Endothelial cell of umbilical vein (primary cell): Measurements from ENCODE around the gene HS3ST3B1. TPM values are rescaled to one million over a fixed set of nuclear protein-coding genes. Genes with fewer than 3 reads are reported as not detected.

Source experiments
- BruUV-seq: library from RNA; stranded (reverse); fragments of 400-500 nt; replicated peaks from 2 replicates; lab custom pipeline; 2021; lab: Mats Ljungman, UMichigan
- CTCF ChIA-PET: fragments of 300-600, 350-600 bp; sonication (Branson Sonifier 250); formaldehyde crosslinking; loops from one replicate; lab custom pipeline; 2021; ENCODE audit warnings: antibody characterized with exemption, inconsistent platforms; lab: Charles Lee
- POLR2A ChIA-PET: fragments of 300-600, 350-600 bp; sonication (Branson Sonifier 250); formaldehyde crosslinking; loops from one replicate; lab custom pipeline; 2021; ENCODE audit warnings: antibody characterized with exemption, inconsistent platforms; lab: Charles Lee
- DNase-seq: peaks from one replicate; pipeline ENCODE4 v3.0.0-alpha.2; 2011; ENCODE audit warnings: low read depth, low spot score
- FAIRE-seq: peaks from 2 replicates; lab custom pipeline; 2011; peaks lifted over from hg19 to GRCh38; lab: Jason Lieb, UNC
- H2AFZ ChIP-seq: 2 replicates; pipeline ENCODE4 v1.6.0; 2012; ENCODE audit warnings: low read depth, low read length, control low read depth, inconsistent platforms
- H3K27ac ChIP-seq: 2 replicates; pipeline ENCODE4 v1.5.1; 2011; ENCODE audit warnings: low read depth, mild to moderate bottlenecking, control low read depth, low read length, moderate library complexity; ENCODE audit not compliant: insufficient read depth
- H3K27me3 ChIP-seq, 2 experiments: 2 replicates each; pipeline versions ENCODE4 v1.6.0 to v1.6.1; 2011; ENCODE audit warnings: low read length in 2 of 2, mixed read lengths in 1 of 2; ENCODE audit not compliant: control insufficient read depth in 2 of 2, insufficient read depth in 2 of 2
- H3K36me3 ChIP-seq, 2 experiments: 2 replicates in 1 of 2; 3 replicates in 1 of 2; pipeline ENCODE4 v1.5.1; 2011; ENCODE audit warnings: low read length in 2 of 2, mild to moderate bottlenecking in 1 of 2, moderate library complexity in 1 of 2; ENCODE audit not compliant: control insufficient read depth in 2 of 2, insufficient read depth in 2 of 2; ENCODE audit errors: extremely low read depth in 1 of 2
- H3K4me1 ChIP-seq: 3 replicates; pipeline ENCODE4 v1.5.1; 2011; ENCODE audit warnings: mild to moderate bottlenecking, low read length; ENCODE audit not compliant: control insufficient read depth, insufficient read depth; ENCODE audit errors: extremely low read depth
- H3K4me2 ChIP-seq: 2 replicates; pipeline ENCODE4 v1.6.1; 2011; ENCODE audit warnings: low read length, control low read depth, mixed read lengths; ENCODE audit not compliant: insufficient read depth
- H3K4me3 ChIP-seq, 3 experiments: fragments of 200-600 bp in 1 of 3; sonication (generic), shearing (Covaris generic) in 1 of 3; replicated peaks in 1 of 3; 2 replicates each; pipeline ENCODE4 v1.5.1; 2011 to 2016; ENCODE audit warnings: control low read depth in 3 of 3, low read length in 3 of 3, mild to moderate bottlenecking in 2 of 3, inconsistent platforms in 1 of 3, low read depth in 1 of 3, moderate library complexity in 1 of 3; ENCODE audit not compliant: insufficient read depth in 1 of 3
- H3K79me2 ChIP-seq: 2 replicates; pipeline ENCODE4 v1.6.0; 2012; ENCODE audit warnings: low read length, inconsistent platforms; ENCODE audit not compliant: control insufficient read depth, insufficient read depth
- H3K9ac ChIP-seq: replicated peaks from 2 replicates; pipeline ENCODE3; 2011; ENCODE audit warnings: low read length, control low read depth; ENCODE audit not compliant: insufficient read depth; ENCODE audit errors: extremely low read depth
- H3K9me1 ChIP-seq: replicated peaks from 3 replicates; pipeline ENCODE4 v1.6.0; 2011; ENCODE audit warnings: mild to moderate bottlenecking, low read length; ENCODE audit not compliant: control insufficient read depth, insufficient read depth; ENCODE audit errors: extremely low read depth
- H3K9me3 ChIP-seq: replicated peaks from 2 replicates; pipeline ENCODE4 v1.5.1; 2012; ENCODE audit warnings: low read length, inconsistent platforms; ENCODE audit not compliant: control insufficient read depth, insufficient read depth
- H4K20me1 ChIP-seq: replicated peaks from 2 replicates; pipeline ENCODE3; 2011; ENCODE audit warnings: mild to moderate bottlenecking, low read length; ENCODE audit not compliant: control insufficient read depth, insufficient read depth; ENCODE audit errors: extremely low read depth
- EZH2 ChIP-seq: IDR thresholded peaks from 2 replicates; pipeline ENCODE4 v1.6.1; 2012; ENCODE audit warnings: borderline replicate concordance, low read depth, mild to moderate bottlenecking, moderate library complexity, low read length, inconsistent platforms; ENCODE audit not compliant: severe bottlenecking
- GATA2 ChIP-seq: IDR thresholded peaks from 2 replicates; pipeline ENCODE4 v1.7.0; 2011; ENCODE audit warnings: low read depth, mild to moderate bottlenecking, moderate library complexity, mixed read lengths, low read length; ENCODE audit not compliant: insufficient read length, insufficient read depth
- MYC ChIP-seq: IDR thresholded peaks from one replicate; pipeline ENCODE4 v1.6.1; 2011; ENCODE audit warnings: mild to moderate bottlenecking, low read depth, low read length
- POLR2A ChIP-seq: IDR thresholded peaks from 2 replicates; pipeline ENCODE4 v1.6.1; 2012; ENCODE audit warnings: low read depth, mild to moderate bottlenecking, control low read depth, low read length
- dilution Hi-C: fragments of 300-500 bp; cut with MboI; formaldehyde crosslinking; loops from one replicate; pipeline ENCODE4 v1.15.0; 2019; ENCODE audit warnings: low sequenced_read_pairs; ENCODE audit not compliant: extremely low pct_ligation_motif_present
- intact Hi-C: fragments of 100-400 bp; cut with micrococcal nuclease; formaldehyde crosslinking; loops from one replicate; pipeline ENCODE4 v1.10.0; 2022
- polyA plus RNA-seq, 4 experiments: library from polyadenylated mRNA; depleted of rRNA in 3 of 4; stranded (reverse) in 3 of 4; unstranded in 1 of 4; fragments of >200 nt; gene quantifications; 2 replicates each; pipeline versions ENCODE4 v1.2.1 to v1.2.3, GENCODE V29; 2011 to 2012; ENCODE audit warnings: missing spikeins in 1 of 4
- total RNA-seq: library from RNA; stranded (reverse); gene quantifications from 2 replicates; pipeline ENCODE4 v1.2.3, GENCODE V29; 2021
- TF ChIP-seq, protein P1 (sequence below), 2 donors: IDR thresholded peaks; 1 replicate in 1 of 2; 2 replicates in 1 of 2; pipeline ENCODE4 v1.5.1; 2011; ENCODE audit warnings: low read length in 2 of 2, mild to moderate bottlenecking in 2 of 2, moderate library complexity in 2 of 2, control low read depth in 1 of 2, inconsistent platforms in 1 of 2, low read depth in 1 of 2; ENCODE audit not compliant: insufficient read depth in 1 of 2; ENCODE audit errors: extremely low read depth in 1 of 2
- TF ChIP-seq, protein P2 (sequence below): IDR thresholded peaks from 2 replicates; pipeline ENCODE4 v1.6.1; 2011; ENCODE audit not compliant: insufficient read depth, insufficient read length

The HS3ST3B1 gene
- total and polyA plus RNA-seq, 2 donors (not counting 3 experiments of a cell fraction or from before 2014, with no cell fraction given), result not detected

DNA sequence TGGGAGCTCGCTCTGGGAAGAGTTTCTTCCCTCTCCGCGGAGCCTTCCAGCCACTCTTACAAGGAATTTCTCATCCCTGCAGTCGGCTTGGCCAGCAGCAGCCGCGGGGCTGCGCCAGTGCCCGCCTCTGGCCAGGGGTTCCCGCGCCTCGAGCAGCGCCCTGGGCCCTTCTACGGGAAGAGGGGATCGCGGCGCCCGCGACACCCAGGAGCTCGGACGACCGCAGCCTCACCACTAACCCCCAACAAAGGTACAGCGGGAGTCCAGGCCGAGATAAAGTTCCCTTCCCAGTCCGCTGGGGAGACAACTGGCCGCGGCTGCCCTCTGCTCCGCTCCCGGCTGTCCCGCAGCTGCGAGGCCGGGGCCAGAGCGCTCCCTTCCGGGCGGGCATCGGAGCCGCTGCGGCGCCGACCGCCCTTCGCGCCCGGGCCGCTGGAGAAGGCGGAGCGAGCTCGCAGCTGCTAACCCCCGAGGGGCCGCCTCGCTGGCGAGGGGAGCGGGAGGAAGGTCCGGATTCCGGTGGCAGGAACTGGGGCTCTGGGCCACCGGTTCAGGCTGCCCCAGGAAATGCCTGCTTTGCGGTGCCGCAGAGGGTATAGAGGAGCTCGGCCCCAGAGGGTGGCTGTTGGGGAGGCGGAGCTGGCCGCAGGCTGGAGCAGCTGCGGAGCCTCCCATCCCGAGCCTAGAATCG lies 3.6 kb upstream of the HS3ST3B1 start:
- H2AFZ ChIP-seq, result peak overlapping the region; percentile 49
- no peak for TF ChIP-seq POLR2A
- TF ChIP-seq, protein P1, sequence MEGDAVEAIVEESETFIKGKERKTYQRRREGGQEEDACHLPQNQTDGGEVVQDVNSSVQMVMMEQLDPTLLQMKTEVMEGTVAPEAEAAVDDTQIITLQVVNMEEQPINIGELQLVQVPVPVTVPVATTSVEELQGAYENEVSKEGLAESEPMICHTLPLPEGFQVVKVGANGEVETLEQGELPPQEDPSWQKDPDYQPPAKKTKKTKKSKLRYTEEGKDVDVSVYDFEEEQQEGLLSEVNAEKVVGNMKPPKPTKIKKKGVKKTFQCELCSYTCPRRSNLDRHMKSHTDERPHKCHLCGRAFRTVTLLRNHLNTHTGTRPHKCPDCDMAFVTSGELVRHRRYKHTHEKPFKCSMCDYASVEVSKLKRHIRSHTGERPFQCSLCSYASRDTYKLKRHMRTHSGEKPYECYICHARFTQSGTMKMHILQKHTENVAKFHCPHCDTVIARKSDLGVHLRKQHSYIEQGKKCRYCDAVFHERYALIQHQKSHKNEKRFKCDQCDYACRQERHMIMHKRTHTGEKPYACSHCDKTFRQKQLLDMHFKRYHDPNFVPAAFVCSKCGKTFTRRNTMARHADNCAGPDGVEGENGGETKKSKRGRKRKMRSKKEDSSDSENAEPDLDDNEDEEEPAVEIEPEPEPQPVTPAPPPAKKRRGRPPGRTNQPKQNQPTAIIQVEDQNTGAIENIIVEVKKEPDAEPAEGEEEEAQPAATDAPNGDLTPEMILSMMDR (IDR thresholded peaks at IDR 0.05; ENCODE audit: extremely low read depth in 1 of 2, insufficient read depth in 1 of 2, low read depth in 1 of 2, low read length in 2 of 2), result peak; percentile 16 to 17
- intact Hi-C loops (no loop called here), dilution Hi-C loops (no loop called here)
- no peaks in the 10 kb centered on the region for H3K9me3 ChIP-seq
- ChIA-PET CTCF (interaction anchor here (0.6 to 3.3 kb wide), 6 partner anchors 14 to 703 kb away, joined by 3 to 18 read pairs (median 4); no protein-coding TSS in a partner anchor), POLR2A (no interaction called here)
- no peaks in the 10 kb centered on the region for H3K79me2 ChIP-seq
- no TSS peak for BruUV-seq
- peaks cover 21% of the 10 kb centered on the region for H3K4me1 ChIP-seq
- no peak for FAIRE-seq
- H4K20me1 ChIP-seq, result no peaks in the 10 kb centered on the region
- peak overlapping the region; percentile 52 for H3K4me2 ChIP-seq
- no peak overlapping the region for H3K27ac ChIP-seq
- DNase-seq, result peak; percentile 11
- H3K9me1 ChIP-seq, result no peaks in the 10 kb centered on the region
- H3K9ac ChIP-seq, result no peak overlapping the region
- no peak overlapping the region for H3K4me3 ChIP-seq
- H3K36me3 ChIP-seq, result no peaks in the 10 kb centered on the region
- H3K27me3 ChIP-seq, result peaks cover 50 to 73% of the 10 kb centered on the region in 2 experiments

DNA sequence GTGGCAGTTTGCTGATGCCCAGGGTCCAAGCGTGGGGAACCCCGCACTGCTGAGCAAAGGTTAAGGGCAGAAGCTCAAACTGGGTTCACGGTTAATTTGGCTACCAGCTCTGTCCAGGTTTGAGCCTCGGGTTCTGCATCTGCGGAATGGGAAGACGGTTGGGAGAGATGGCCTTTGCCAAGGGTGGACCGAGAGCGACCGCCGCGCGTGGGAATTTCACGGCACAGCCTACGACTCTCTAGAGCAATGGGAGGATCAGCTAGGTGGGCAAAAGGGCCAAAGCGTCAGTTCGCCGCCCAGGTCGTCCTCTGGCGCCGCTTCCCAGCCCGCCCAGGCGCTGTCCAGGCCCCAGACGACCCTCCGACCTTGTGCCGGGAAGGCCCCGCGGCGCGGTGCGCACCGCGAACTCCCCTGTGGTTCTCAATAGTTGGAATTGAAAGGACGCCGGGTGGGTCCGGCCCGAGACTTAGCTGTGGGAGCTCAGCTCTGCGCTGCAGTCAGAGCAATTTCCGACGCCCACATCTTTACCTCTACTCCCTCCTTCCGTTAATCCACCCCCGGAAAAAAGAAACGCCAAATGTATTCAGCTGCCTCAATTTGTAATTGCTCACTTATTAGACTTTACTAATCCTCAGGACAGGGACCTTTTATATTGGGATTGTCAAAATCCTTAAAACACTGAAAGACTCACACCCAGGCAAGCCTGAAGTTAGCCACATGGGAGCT lies 2.5 kb upstream of the HS3ST3B1 start:
- Histone ChIP-seq H3K36me3 (no peaks in the 10 kb centered on the region), H2AFZ (no peak overlapping the region), H3K9me1 (no peaks in the 10 kb centered on the region), H3K4me1 (peaks cover 23% of the 10 kb centered on the region), H3K79me2 (no peaks in the 10 kb centered on the region), H3K9me3 (no peaks in the 10 kb centered on the region), H3K27ac (no peak overlapping the region), H3K27me3 (peaks cover 57 to 81% of the 10 kb centered on the region in 2 experiments), H3K4me3 (no peak overlapping the region), H3K9ac (no peak overlapping the region), H3K4me2 (no peak overlapping the region), H4K20me1 (no peaks in the 10 kb centered on the region)
- dilution Hi-C loops, result no loop called here
- no peak for FAIRE-seq
- CTCF ChIA-PET, result interaction anchor here (0.7 to 3.3 kb wide), 4 partner anchors 232 to 704 kb away, joined by 3 to 18 read pairs (median 4); no protein-coding TSS in a partner anchor
- POLR2A ChIA-PET, result no interaction called here
- no TSS peak for BruUV-seq
- no peak for DNase-seq
- TF ChIP-seq EZH2 (peak; percentile 81), MYC (no peak), GATA2 (no peak)
- TF ChIP-seq, protein P2, sequence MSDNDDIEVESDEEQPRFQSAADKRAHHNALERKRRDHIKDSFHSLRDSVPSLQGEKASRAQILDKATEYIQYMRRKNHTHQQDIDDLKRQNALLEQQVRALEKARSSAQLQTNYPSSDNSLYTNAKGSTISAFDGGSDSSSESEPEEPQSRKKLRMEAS, result no peak
- intact Hi-C loops, result no loop called here
